HFFc6 (cell line): ENCODE results near the gene LAMC3. TPM values are rescaled to one million over a fixed set of nuclear protein-coding genes. Genes with fewer than 3 reads are reported as not detected.

Source experiments
- DNase-seq: peaks from one replicate; pipeline ENCODE4 v3.0.0-alpha.2; 2018
- H3K27ac Mint-ChIP-seq: 2 replicates; pipeline ENCODE4 v1.8.0; 2020; ENCODE audit warnings: mild to moderate bottlenecking, mixed read lengths
- H3K27me3 Mint-ChIP-seq: 2 replicates; pipeline ENCODE4 v1.8.0; 2021; ENCODE audit warnings: mild to moderate bottlenecking, moderate library complexity, mixed read lengths; ENCODE audit not compliant: insufficient read depth
- H3K36me3 Mint-ChIP-seq: 2 replicates; pipeline ENCODE4 v1.8.0; 2021; ENCODE audit warnings: low read depth, mixed read lengths
- H3K4me1 Mint-ChIP-seq: 2 replicates; pipeline ENCODE4 v1.8.0; 2020; ENCODE audit warnings: low read depth, mixed read lengths
- H3K4me3 Mint-ChIP-seq: 2 replicates; pipeline ENCODE4 v1.8.0; 2020; ENCODE audit warnings: mild to moderate bottlenecking, moderate library complexity, mixed read lengths
- H3K9me3 Mint-ChIP-seq: 2 replicates; pipeline ENCODE4 v1.8.0; 2020; ENCODE audit warnings: mild to moderate bottlenecking, mixed read lengths
- CTCF ChIP-seq: fragments of 200-600 bp; sonication (generic); IDR thresholded peaks from 2 replicates; pipeline ENCODE4 v1.5.0; 2021; ENCODE audit warnings: antibody characterized with exemption, mild to moderate bottlenecking
- total RNA-seq, 6 experiments: library from RNA; stranded (reverse); fragmentation: NEBNext Ultra II Directional; extraction: Animal tissue kit (Norgen Biotek cat#: 25700); gene quantifications; 2 replicates in 1 of 6; 3 replicates in 5 of 6; pipeline ENCODE4 v1.2.3, GENCODE V29; 2021

The LAMC3 gene
- total RNA-seq, 6 experiments from 2014 or later = not detected

GRCh38 chr9:130962418-130963316 lies 46.3 kb upstream of the LAMC3 start:
- H3K9me3 Mint-ChIP-seq = peaks cover 16% of the 10 kb centered on the region
- peaks cover 11% of the 10 kb centered on the region for H3K36me3 Mint-ChIP-seq
- peak; percentile 93 for DNase-seq
- peak overlapping the region; percentile 51 for H3K4me3 Mint-ChIP-seq
- H3K4me1 Mint-ChIP-seq = peaks cover 22% of the 10 kb centered on the region
- H3K27ac Mint-ChIP-seq = peak overlapping the region; percentile 60; the same call in 1 of the 2 replicates
- no peak for TF ChIP-seq CTCF
- peaks cover 29% of the 10 kb centered on the region for H3K27me3 Mint-ChIP-seq

- Mint-ChIP-seq H3K4me3 (no peak overlapping the region), H3K27me3 (peaks cover 29% of the 10 kb centered on the region), H3K9me3 (peaks cover 10% of the 10 kb centered on the region), H3K27ac (no peak overlapping the region), H3K4me1 (peaks cover 22% of the 10 kb centered on the region), H3K36me3 (peaks cover 11% of the 10 kb centered on the region)
- no peak for DNase-seq
- no peak for TF ChIP-seq CTCF
Measured at GRCh38 chr9:130963337-130963908, 45.6 kb upstream of the LAMC3 start.

- peaks cover 22% of the 10 kb centered on the region for H3K4me1 Mint-ChIP-seq
- no peak for TF ChIP-seq CTCF
- no peak for DNase-seq
- H3K27me3 Mint-ChIP-seq = peaks cover 30% of the 10 kb centered on the region
- peaks cover 7% of the 10 kb centered on the region for H3K36me3 Mint-ChIP-seq
- H3K9me3 Mint-ChIP-seq = peaks cover 6% of the 10 kb centered on the region
- H3K27ac Mint-ChIP-seq = no peak overlapping the region
- no peak overlapping the region for H3K4me3 Mint-ChIP-seq
Measured at GRCh38 chr9:130963916-130964315, 45.1 kb upstream of the LAMC3 start.

- TF ChIP-seq CTCF = no peak
- Mint-ChIP-seq H3K27ac (no peak overlapping the region), H3K4me3 (no peak overlapping the region), H3K4me1 (peaks cover 22% of the 10 kb centered on the region), H3K36me3 (0 out of 2 replicates have a peak, but pooled peaks cover 5% of the 10 kb centered on the region), H3K9me3 (0 out of 2 replicates have a peak, but pooled peaks cover 4% of the 10 kb centered on the region), H3K27me3 (peaks cover 23% of the 10 kb centered on the region)
- no peak for DNase-seq
Measured at GRCh38 chr9:130965680-130966079, 43.3 kb upstream of the LAMC3 start.

- H3K4me1 Mint-ChIP-seq = no peaks in the 10 kb centered on the region
- DNase-seq = no peak
- no peak overlapping the region for H3K27ac Mint-ChIP-seq
- H3K27me3 Mint-ChIP-seq = peaks cover 42% of the 10 kb centered on the region
- no peak for TF ChIP-seq CTCF
- no peak overlapping the region for H3K4me3 Mint-ChIP-seq
- H3K36me3 Mint-ChIP-seq = no peaks in the 10 kb centered on the region
- no peaks in the 10 kb centered on the region for H3K9me3 Mint-ChIP-seq
Measured at GRCh38 chr9:130970052-130970451, 38.9 kb upstream of the LAMC3 start.
